T1000 (cell line): ENCODE results near the gene CCDC112.
"Not testable (repeated sequence)": the region's sequence is repeated elsewhere in the genome, so short reads cannot be mapped to it uniquely, and the experiment has no call there.

Source experiments
- DNase-seq: peaks from one replicate; lab custom pipeline; 2025; ENCODE audit warnings: mixed read lengths; lab: John Stamatoyannopoulos, UW

Gene CCDC112

GRCh38 chr5:115262011-115262320, 34.5 kb downstream of the CCDC112 start:
- DNase-seq = no peak

DNA sequence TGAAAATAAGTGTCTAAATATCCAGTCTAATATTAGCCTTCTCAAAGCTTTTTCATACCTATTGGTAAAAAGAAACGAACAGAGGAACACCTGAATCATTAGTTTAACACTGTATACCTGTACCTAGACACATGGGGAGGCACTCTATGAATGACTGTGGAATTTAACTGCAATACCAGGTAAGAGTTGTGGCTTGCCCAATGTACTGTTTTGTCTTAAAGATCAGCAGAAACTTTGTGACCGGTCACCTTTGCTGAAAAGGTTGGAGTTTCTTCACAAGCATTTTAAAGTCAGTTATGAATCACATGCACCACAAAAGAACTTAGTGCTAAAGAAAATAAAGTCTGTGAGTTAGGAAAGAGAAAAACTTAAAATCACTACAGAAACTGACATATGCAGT, 36.2 kb downstream of the CCDC112 start:
- DNase-seq = no peak

- no peak for DNase-seq
Observed at GRCh38 chr5:115257981-115258380, 38.5 kb downstream of the CCDC112 start.

GRCh38 chr5:115249379-115249778, 47.1 kb downstream of the CCDC112 start:
- not testable (repeated sequence) for DNase-seq

DNA sequence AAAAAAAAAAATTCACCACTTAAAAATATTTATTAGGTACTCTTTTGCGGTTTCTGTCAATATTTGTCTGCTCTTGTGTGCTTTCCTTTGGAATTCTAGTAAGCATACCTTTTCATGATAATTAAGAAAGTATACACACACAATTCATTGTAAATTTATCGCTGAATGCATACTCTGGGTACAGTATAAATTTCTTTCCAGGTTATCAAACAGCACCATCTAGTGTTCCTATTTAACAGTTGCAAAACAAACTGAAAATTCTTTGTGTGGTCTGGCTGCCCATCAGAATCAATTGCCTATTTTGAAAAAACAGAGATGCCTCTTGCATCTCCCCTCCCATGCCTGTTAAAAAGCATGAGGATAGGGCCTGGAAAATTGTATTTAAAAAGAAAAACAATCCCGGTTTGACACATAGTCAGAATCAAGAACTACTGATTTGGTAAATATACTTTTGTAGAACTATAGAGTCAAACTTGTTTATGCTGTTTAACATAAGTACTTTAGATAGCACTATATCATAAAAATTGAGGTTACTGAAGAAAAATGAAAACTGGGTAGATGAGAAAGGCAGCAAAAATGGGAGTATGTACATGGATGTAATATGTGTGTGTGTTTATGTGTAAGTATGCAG, 50.0 kb downstream of the CCDC112 start:
- no peak for DNase-seq

DNA sequence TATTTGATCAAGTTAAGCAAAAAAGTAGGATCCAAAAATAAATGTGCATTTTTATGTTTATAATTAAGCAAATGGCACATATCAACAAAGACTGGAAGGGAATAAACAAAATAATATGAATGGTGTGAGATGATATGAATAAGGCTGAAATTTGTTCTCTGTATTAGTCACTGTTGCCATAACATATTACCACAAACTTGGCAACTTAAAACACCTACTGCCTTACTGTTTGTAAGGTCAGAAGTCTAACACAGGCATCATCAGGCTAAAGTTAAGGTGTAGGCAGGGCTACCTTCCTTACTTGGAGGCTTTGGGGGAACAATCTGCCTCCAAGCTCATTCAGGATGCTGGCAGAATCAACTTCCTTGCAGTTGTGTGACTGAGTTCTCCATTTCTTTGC, 53.0 kb downstream of the CCDC112 start:
- DNase-seq = no peak

GRCh38 chr5:115241881-115242642, 54.4 kb downstream of the CCDC112 start:
- DNase-seq = no peak

GRCh38 chr5:115237066-115237465, 59.4 kb downstream of the CCDC112 start:
- no peak for DNase-seq

DNA sequence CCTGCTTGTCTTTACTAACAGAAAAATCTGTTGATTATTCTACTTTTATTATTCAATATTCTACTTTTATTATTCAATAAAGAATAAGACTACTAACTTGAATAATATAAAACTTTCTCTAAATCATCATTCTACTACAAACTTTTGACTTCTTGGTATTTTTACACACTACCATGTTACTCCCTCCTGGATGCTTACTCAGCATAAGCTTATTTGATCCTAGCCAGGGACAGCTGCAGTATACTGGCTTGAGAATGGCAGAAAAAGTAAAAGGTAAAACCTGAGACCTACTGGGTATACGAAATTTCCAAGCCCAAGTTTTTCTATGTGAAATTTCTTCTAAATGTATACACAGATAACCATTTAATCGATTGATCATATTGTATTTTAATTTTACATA, 59.9 kb downstream of the CCDC112 start:
- DNase-seq = no peak

GRCh38 chr5:115231598-115231997, 64.9 kb downstream of the CCDC112 start:
- no peak for DNase-seq

GRCh38 chr5:115229606-115230005, 66.8 kb downstream of the CCDC112 start:
- DNase-seq = no peak

DNA sequence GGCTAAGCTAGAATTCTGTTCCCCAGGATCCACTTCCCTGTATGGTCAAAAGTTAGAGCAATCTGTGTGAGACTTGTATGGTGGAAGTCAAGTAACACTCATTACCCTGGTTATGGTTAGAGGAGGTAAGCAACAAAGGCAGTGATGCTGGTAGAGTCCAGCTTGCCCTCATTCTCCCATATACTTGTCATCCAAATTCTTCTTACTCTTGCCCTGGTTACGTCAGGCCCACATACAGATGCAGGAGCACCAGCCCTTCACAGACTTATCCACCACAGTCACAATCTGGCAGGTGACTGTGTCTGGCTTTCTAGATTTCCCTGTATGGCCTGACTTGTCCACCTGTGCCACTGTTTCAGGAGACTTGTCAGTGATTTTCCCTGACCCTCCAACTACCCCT, 69.2 kb downstream of the CCDC112 start:
- no peak for DNase-seq
